Heart left ventricle (tissue), 16 donors: ENCODE data around the gene OVAAL. TPM values are rescaled to one million over a fixed set of nuclear protein-coding genes. Genes with fewer than 3 reads are reported as not detected.

Experiments
- ATAC-seq, 4 donors: fragments of 200-7000 bp; cut with Tn5 transposase; one replicate each; pipeline ENCODE4 v1.9.1; 2020 to 2022; ENCODE audit warnings: moderate library complexity in 4 of 4, mild to moderate bottlenecking in 3 of 4, moderate number of reproducible peaks in 1 of 4
- DNase-seq, 5 donors: peaks; one replicate each; pipeline ENCODE4 v3.0.0-alpha.2; 2020
- H3K27ac ChIP-seq, 12 donors: fragments of 200-600 bp; sonication (generic) in 4 of 12; one replicate each; pipeline versions ENCODE4 v1.5.0 to v1.8.0; 2016 to 2022; ENCODE audit warnings: mild to moderate bottlenecking in 2 of 12
- H3K27me3 ChIP-seq, 9 donors: fragments of 200-600 bp; sonication (generic) in 2 of 9; one replicate each; pipeline versions ENCODE4 v1.5.1 to v1.8.0; 2016 to 2022; ENCODE audit warnings: mild to moderate bottlenecking in 3 of 9
- H3K36me3 ChIP-seq, 9 donors: fragments of 200-600 bp; sonication (generic) in 2 of 9; one replicate each; pipeline versions ENCODE4 v1.5.0 to v1.8.0; 2018 to 2022; ENCODE audit warnings: mild to moderate bottlenecking in 2 of 9
- H3K4me1 ChIP-seq, 12 donors: fragments of 200-600 bp; sonication (generic) in 4 of 12; one replicate each; pipeline versions ENCODE4 v1.5.0 to v1.8.0; 2016 to 2022; ENCODE audit warnings: mild to moderate bottlenecking in 3 of 12
- H3K4me3 ChIP-seq, 12 donors: fragments of 200-600 bp; sonication (generic) in 4 of 12; one replicate each; pipeline versions ENCODE4 v1.5.0 to v1.8.0; 2017 to 2022; ENCODE audit warnings: mild to moderate bottlenecking in 9 of 12, moderate library complexity in 4 of 12
- H3K9me3 ChIP-seq, 12 donors: fragments of 200-600 bp; sonication (generic) in 4 of 12; one replicate each; pipeline versions ENCODE4 v1.5.0 to v1.8.0; 2016 to 2022; ENCODE audit warnings: mild to moderate bottlenecking in 1 of 12
- CTCF ChIP-seq, 12 donors: fragments of 200-600 bp; sonication (generic) in 4 of 12; IDR thresholded peaks; one replicate each; pipeline versions ENCODE4 v1.5.0 to v1.8.0; 2018 to 2022; ENCODE audit warnings: antibody characterized with exemption in 12 of 12, mild to moderate bottlenecking in 5 of 12
- POLR2A ChIP-seq, 2 donors: fragments of 450-650 bp; IDR thresholded peaks; one replicate each; pipeline ENCODE4 v1.6.1; 2017; ENCODE audit warnings: antibody characterized with exemption in 2 of 2, mild to moderate bottlenecking in 2 of 2, moderate library complexity in 2 of 2
- WGBS, 4 donors: extraction: QIAGEN DNeasy Blood & Tissue Kit in 2 of 4; methylation state at CpG; one replicate each; pipeline versions ENCODE4 v1.1.5 to v1.1.7; 2013 to 2018; 5-methylcytosine and 5-hydroxymethylcytosine counted together
- intact Hi-C, 10 donors: fragments of 100-400 bp; cut with DNase I; formaldehyde crosslinking; loops; one replicate each; pipeline versions ENCODE4 v1.11.1 to v1.14.2; 2022
- polyA plus RNA-seq, 2 donors: library from polyadenylated mRNA; stranded (reverse); fragments of 200-250 nt; gene quantifications; one replicate each; pipeline ENCODE4 v1.2.3, GENCODE V29; 2013
- total RNA-seq, 9 donors: library from RNA; depleted of rRNA in 2 of 9; stranded (reverse); fragments of >200 nt in 2 of 9; fragmentation: NEBNext Ultra II Directional in 3 of 9; extraction: Animal tissue kit (Norgen Biotek cat#: 25700) in 3 of 9; gene quantifications; one replicate each; pipeline versions ENCODE4 v1.1.0 to v1.2.4, GENCODE V29; 2016 to 2023
- donor health status: ischemic (EF 13 %, LVEDD 7.1; RV severe dilation, severe dysfunction).
- donor health status: healthy with polysubstance abuse.
- donor health status: DM: no; HTN: yes; CAD: no.
- donor health status: DM: no; HTN: no; CAD: no.
- donor health status: ischemic (EF 25% LVEDD 6.9; RV normal size, moderate dysfunction).
- donor health status: ischemic (EF 25% LVEDD 5.7; RV mildly dilated, moderate dysfunction).
- donor health status: healthy.
- donor health status: DM: yes; HTN: yes; CAD: no.
- donor health status: ischemic (EF 35%, LVEDD 5.7; RV mildly dilated, moderate dysfunction).
- donor health status: nonischemic (EF 11% LVEDD 7.7; RV severe dilation, severe dysfunction).
- donor health status: DM: yes; HTN: yes; CAD: no.
- donor health status: PGD.
- donor health status: ischemic (EF 29% LVEDD 5.4; RV normal size, mild dysfunction).
- donor health status: nonischemic (EF 23%, LVEDD 6.1; RV moderate dilation, normal function).

OVAAL gene
- total and polyA plus RNA-seq, 11 donors, result 1.5 to 13.9 (median 2.8) TPM

- H3K27me3 ChIP-seq, result no peaks in the 10 kb centered on the region
- H3K36me3 ChIP-seq, result no peaks in the 10 kb centered on the region
- DNase-seq, result no peak
- H3K4me3 ChIP-seq, result no peak overlapping the region
- peak overlapping the region; percentile 23 to 92 (median 80) for H3K27ac ChIP-seq
- H3K9me3 ChIP-seq, result no peaks in the 10 kb centered on the region
- TF ChIP-seq POLR2A (IDR thresholded peaks at IDR 0.05) (no peak), CTCF (IDR thresholded peaks at IDR 0.05) (no peak)
- ATAC-seq, result peak; percentile 28 to 57 (median 42)
- H3K4me1 ChIP-seq, result peaks cover 2 to 60% (median 31%) of the 10 kb centered on the region in 12 donors
- 39 to 53% (median 47%) methylated on average over 5 of the region's 5 CpGs for WGBS, 4 donors
- intact Hi-C loops, result loop anchor here in 1 of 10 donors (10.0 kb wide), 1 partner anchor 74 kb away; the partner anchor contains the start of gene XPR1
Observed at GRCh38 chr1:180560868-180561600, 2.3 kb downstream of the OVAAL start.

- TF ChIP-seq POLR2A (IDR thresholded peaks at IDR 0.05) (peak in 1 of 2 donors; percentile 17), CTCF (IDR thresholded peaks at IDR 0.05) (no peak)
- no peaks in the 10 kb centered on the region for H3K36me3 ChIP-seq
- ATAC-seq, result peak; percentile 79 to 91 (median 86)
- peak in 2 of 5 donors; percentile 28 to 42 for DNase-seq
- WGBS, 4 donors, result 38 to 63% (median 45%) methylated on average over 1 of the region's 1 CpG
- no peaks in the 10 kb centered on the region for H3K9me3 ChIP-seq
- peaks cover 5 to 71% (median 38%) of the 10 kb centered on the region in 12 donors for H3K4me1 ChIP-seq
- intact Hi-C loops, result loop anchor here in 1 of 10 donors (2.0 to 10.0 kb wide), 2 partner anchors 22 to 72 kb away; partner anchors contain the start of gene XPR1
- no peaks in the 10 kb centered on the region for H3K27me3 ChIP-seq
- peak overlapping the region; percentile 65 to 92 (median 82) for H3K27ac ChIP-seq
- H3K4me3 ChIP-seq, result no peak overlapping the region
Observed at GRCh38 chr1:180562640-180563025, 3.9 kb downstream of the OVAAL start.

- peak in 2 of 5 donors; percentile 35 to 40 for DNase-seq
- H3K27me3 ChIP-seq, result no peaks in the 10 kb centered on the region
- no peaks in the 10 kb centered on the region for H3K9me3 ChIP-seq
- intact Hi-C loops, result loop anchor here in 1 of 10 donors (2.0 to 10.0 kb wide), 2 partner anchors 22 to 72 kb away; partner anchors contain the start of gene XPR1
- peak; percentile 59 to 81 (median 77) for ATAC-seq
- H3K36me3 ChIP-seq, result no peaks in the 10 kb centered on the region
- H3K4me3 ChIP-seq, result no peak overlapping the region
- peaks cover 5 to 71% (median 39%) of the 10 kb centered on the region in 12 donors for H3K4me1 ChIP-seq
- no peak for TF ChIP-seq POLR2A (IDR thresholded peaks at IDR 0.05)
- TF ChIP-seq CTCF (IDR thresholded peaks at IDR 0.05), result no peak
- H3K27ac ChIP-seq, result peak overlapping the region; percentile 65 to 92 (median 82)
- WGBS, 4 donors, result 65 to 72% (median 68%) methylated on average over 14 of the region's 14 CpGs
Observed at GRCh38 chr1:180563026-180563827, 4.5 kb downstream of the OVAAL start.
